H9 (cell line): ENCODE data around the gene CDR2. TPM values are rescaled to one million over a fixed set of nuclear protein-coding genes. Genes with fewer than 3 reads are reported as not detected.

Experiments
- DNase-seq: peaks from one replicate; pipeline ENCODE4 v3.0.0-alpha.2; 2017
- H2AFZ ChIP-seq: one replicate; pipeline ENCODE4 v1.6.1; 2013; ENCODE audit warnings: mild to moderate bottlenecking, low read length, control low read depth, moderate library complexity
- H2AK5ac ChIP-seq: 2 replicates; pipeline ENCODE4 v1.6.1; 2013; ENCODE audit warnings: low read length, control low read depth, mixed read lengths; ENCODE audit not compliant: insufficient read length
- H2BK120ac ChIP-seq: one replicate; pipeline ENCODE4 v1.6.1; 2013; ENCODE audit warnings: low read depth, mild to moderate bottlenecking, low read length, control low read depth, inconsistent platforms; ENCODE audit not compliant: poor library complexity, severe bottlenecking
- H2BK12ac ChIP-seq: 2 replicates; pipeline ENCODE4 v1.6.1; 2013; ENCODE audit warnings: low read length, control low read depth, mixed read lengths, low read depth; ENCODE audit not compliant: insufficient read length
- H2BK15ac ChIP-seq: 2 replicates; pipeline ENCODE4 v1.6.1; 2013; ENCODE audit warnings: low read depth, low read length, control low read depth
- H2BK20ac ChIP-seq: one replicate; pipeline ENCODE4 v1.6.1; 2013; ENCODE audit warnings: low read depth, mild to moderate bottlenecking, low read length, control low read depth, inconsistent platforms; ENCODE audit not compliant: poor library complexity, severe bottlenecking
- H2BK5ac ChIP-seq: 2 replicates; pipeline ENCODE4 v1.6.1; 2013; ENCODE audit warnings: low read length, control low read depth, mixed read lengths; ENCODE audit not compliant: insufficient read length
- H3K14ac ChIP-seq: 2 replicates; pipeline ENCODE4 v1.6.1; 2013; ENCODE audit warnings: low read length, control low read depth; ENCODE audit not compliant: insufficient read depth
- H3K18ac ChIP-seq: 2 replicates; pipeline ENCODE4 v1.6.1; 2013; ENCODE audit warnings: low read depth, mild to moderate bottlenecking, mixed read lengths, low read length, control low read depth; ENCODE audit not compliant: insufficient read length
- H3K23ac ChIP-seq: 2 replicates; pipeline ENCODE4 v1.6.1; 2013; ENCODE audit warnings: low read length, control low read depth, mixed read lengths, low read depth; ENCODE audit not compliant: insufficient read length
- H3K23me2 ChIP-seq: 2 replicates; pipeline ENCODE4 v1.6.1; 2013; ENCODE audit warnings: low read depth, mild to moderate bottlenecking, mixed read lengths, low read length, control low read depth; ENCODE audit not compliant: insufficient read length, poor library complexity, severe bottlenecking
- H3K27ac ChIP-seq: 2 replicates; pipeline ENCODE4 v1.5.1; 2013; ENCODE audit warnings: low read length, control low read depth, mixed read lengths, low read depth; ENCODE audit not compliant: insufficient read length
- H3K27me3 ChIP-seq: 2 replicates; pipeline ENCODE4 v1.6.1; 2013; ENCODE audit warnings: low read length, control low read depth, inconsistent platforms; ENCODE audit not compliant: insufficient read depth
- H3K4ac ChIP-seq: 2 replicates; pipeline ENCODE4 v1.6.1; 2013; ENCODE audit warnings: low read depth, mild to moderate bottlenecking, control low read depth, inconsistent platforms, low read length, moderate library complexity
- H3K4me1 ChIP-seq: 2 replicates; pipeline ENCODE4 v1.6.1; 2013; ENCODE audit warnings: low read length, control low read depth, inconsistent platforms; ENCODE audit not compliant: insufficient read depth
- H3K4me2 ChIP-seq: 2 replicates; pipeline ENCODE4 v1.6.1; 2013; ENCODE audit warnings: low read length, control low read depth, mixed read lengths; ENCODE audit not compliant: insufficient read length, insufficient read depth
- H3K56ac ChIP-seq: 2 replicates; pipeline ENCODE4 v1.6.1; 2013; ENCODE audit warnings: low read depth, mild to moderate bottlenecking, mixed read lengths, low read length, control low read depth; ENCODE audit not compliant: insufficient read length
- H3K79me1 ChIP-seq: 2 replicates; pipeline ENCODE4 v1.6.1; 2013; ENCODE audit warnings: low read depth, mild to moderate bottlenecking, moderate library complexity, low read length, control low read depth, inconsistent platforms; ENCODE audit not compliant: insufficient read depth, poor library complexity, severe bottlenecking
- H3K79me2 ChIP-seq: 2 replicates; pipeline ENCODE4 v1.6.1; 2013; ENCODE audit warnings: low read length, control low read depth, inconsistent platforms; ENCODE audit not compliant: insufficient read depth
- H3K9ac ChIP-seq: 2 replicates; pipeline ENCODE4 v1.6.1; 2013; ENCODE audit warnings: low read length, control low read depth, mixed read lengths; ENCODE audit not compliant: insufficient read length; ENCODE audit errors: extremely low read depth
- H3K9me3 ChIP-seq: one replicate; pipeline ENCODE4 v1.6.1; 2013; ENCODE audit warnings: low read depth, low read length, inconsistent platforms; ENCODE audit not compliant: control insufficient read depth
- H3T11ph ChIP-seq: one replicate; pipeline ENCODE4 v1.6.1; 2013; ENCODE audit warnings: mild to moderate bottlenecking, low read length, control low read depth, inconsistent platforms
- H4K20me1 ChIP-seq: one replicate; pipeline ENCODE4 v1.6.1; 2013; ENCODE audit not compliant: control insufficient read depth, insufficient read length, insufficient read depth
- H4K5ac ChIP-seq: 2 replicates; pipeline ENCODE4 v1.6.1; 2013; ENCODE audit warnings: low read depth, mild to moderate bottlenecking, mixed read lengths, low read length, control low read depth; ENCODE audit not compliant: insufficient read length
- H4K8ac ChIP-seq: replicated peaks from 2 replicates; pipeline ENCODE4 v1.6.1; 2013; ENCODE audit warnings: low read length, control low read depth, mixed read lengths, low read depth; ENCODE audit not compliant: insufficient read length
- H4K91ac ChIP-seq: 2 replicates; pipeline ENCODE4 v1.6.1; 2013; ENCODE audit warnings: low read depth, mild to moderate bottlenecking, moderate library complexity, mixed read lengths, low read length, control low read depth; ENCODE audit not compliant: insufficient read length
- H3K27ac Mint-ChIP-seq, 3 experiments: 2 replicates in 2 of 3; 3 replicates in 1 of 3; pipeline ENCODE4 v1.8.0; 2020 to 2021; ENCODE audit warnings: mixed read lengths in 3 of 3, mild to moderate bottlenecking in 1 of 3, moderate library complexity in 1 of 3
- H3K27me3 Mint-ChIP-seq: 2 replicates; pipeline ENCODE4 v1.8.0; 2021; ENCODE audit warnings: low read depth, mild to moderate bottlenecking, moderate library complexity, mixed read lengths
- H3K36me3 Mint-ChIP-seq, 3 experiments: 2 replicates in 2 of 3; 3 replicates in 1 of 3; pipeline ENCODE4 v1.8.0; 2020 to 2021; ENCODE audit warnings: low read depth in 3 of 3, mixed read lengths in 3 of 3; ENCODE audit not compliant: insufficient read depth in 1 of 3
- H3K4me1 Mint-ChIP-seq, 2 experiments: 2 replicates each; pipeline ENCODE4 v1.8.0; 2020; ENCODE audit warnings: mixed read lengths in 2 of 2
- H3K4me3 Mint-ChIP-seq, 2 experiments: 2 replicates in 1 of 2; 3 replicates in 1 of 2; pipeline ENCODE4 v1.8.0; 2020 to 2021; ENCODE audit warnings: mild to moderate bottlenecking in 2 of 2, mixed read lengths in 2 of 2, moderate library complexity in 1 of 2
- H3K9me3 Mint-ChIP-seq, 2 experiments: 2 replicates in 1 of 2; 3 replicates in 1 of 2; pipeline ENCODE4 v1.8.0; 2020; ENCODE audit warnings: mild to moderate bottlenecking in 2 of 2, mixed read lengths in 2 of 2, moderate library complexity in 1 of 2
- CTCF ChIP-seq: fragments of 200-600 bp; sonication (generic); conservative IDR thresholded peaks from 3 replicates; pipeline ENCODE4 v1.8.0; 2021; ENCODE audit warnings: antibody characterized with exemption, mild to moderate bottlenecking
- WGBS: extraction: QIAGEN DNeasy Blood & Tissue Kit; methylation state at CpG from one replicate; pipeline ENCODE4 v1.1.7; 2013; ENCODE audit warnings: missing lambda C conversion rate, low lambda C conversion rate, mixed read lengths; ENCODE audit not compliant: insufficient read length; ENCODE audit errors: extremely low coverage; 5-methylcytosine and 5-hydroxymethylcytosine counted together
- long read RNA-seq: library from polyadenylated mRNA; unstranded; transcript quantifications from one replicate; pipeline ENCODE4 v2.0.0, GENCODE V29; 2020
- total RNA-seq: library from RNA; stranded (reverse); gene quantifications from 2 replicates; pipeline ENCODE4 v1.2.1, GENCODE V29; 2021

CDR2 gene
- total RNA-seq, result 33.4 and 33.8 TPM in 2 replicates
- long read RNA-seq, partial matches to known transcripts, result 2 of 3 reads
- long read RNA-seq, other reads (novel, unspliced or antisense), result 1 of 3 reads

GRCh38 chr16:22374311-22375116 lies at the start of gene CDR2:
CDR2 (minus strand) TSS chr16:22374619; CDS start chr16:22374309, 310 bp downstream.
- Histone ChIP-seq H4K5ac (no peak within 1 kb of the TSS), H2AK5ac (no peak within 1 kb of the TSS), H2AFZ (no peak within 1 kb of the TSS), H2BK12ac (no peak within 1 kb of the TSS), H3K56ac (no peak within 1 kb of the TSS), H3K79me2 (peaks cover 5% of the 10 kb centered on the region; the same call in 1 of the 2 replicates), H4K91ac (no peak within 1 kb of the TSS), H2BK5ac (no peak within 1 kb of the TSS), H3K23me2 (peaks cover 11% of the 10 kb centered on the region), H3K4me2 (peak within 1 kb of the TSS; percentile 78), H3K9me3 (no peaks in the 10 kb centered on the region), H2BK120ac (no peak within 1 kb of the TSS), H2BK15ac (no peak within 1 kb of the TSS; the same call in 1 of the 2 replicates), H3K79me1 (peaks cover 3% of the 10 kb centered on the region), H3K27me3 (no peaks in the 10 kb centered on the region), H3K4me1 (peaks cover 2% of the 10 kb centered on the region; the same call in 1 of the 2 replicates), H3K14ac (peak within 1 kb of the TSS; percentile 83), H3K18ac (peak within 1 kb of the TSS; percentile 74), H3K23ac (no peak within 1 kb of the TSS), H3K9ac (peak within 1 kb of the TSS; percentile 76), H3K27ac (no peak within 1 kb of the TSS), H2BK20ac (no peak within 1 kb of the TSS), H3T11ph (no peak within 1 kb of the TSS), H4K20me1 (no peaks in the 10 kb centered on the region), H4K8ac (no peak within 1 kb of the TSS), H3K4ac (no peak within 1 kb of the TSS)
- no peak for TF ChIP-seq CTCF
- H3K4me1 Mint-ChIP-seq, result peaks cover 34 to 53% of the 10 kb centered on the region in 2 experiments
- H3K4me3 Mint-ChIP-seq, result peak within 1 kb of the TSS; percentile 86
- peaks cover 11% of the 10 kb centered on the region for H3K27me3 Mint-ChIP-seq
- H3K9me3 Mint-ChIP-seq, result 0 out of 5 replicates have a peak, but pooled peaks cover 0 to 2% of the 10 kb centered on the region in 2 experiments
- no CpG with 5 or more reads among the region's 96 CpGs for WGBS
- peak within 1 kb of the TSS; percentile 51 to 94 (median 92); a peak in 5 of 7 replicates for H3K27ac Mint-ChIP-seq
- peak; percentile 98 for DNase-seq
- H3K36me3 Mint-ChIP-seq, result peaks cover 5 to 19% (median 15%) of the 10 kb centered on the region in 3 experiments; a peak in 6 of 7 replicates
